T-cell (primary cell): Measurements from ENCODE around the gene RBBP6. TPM values are rescaled to one million over a fixed set of nuclear protein-coding genes. Genes with fewer than 3 reads are reported as not detected.
"Not testable (repeated sequence)": the region's sequence is repeated elsewhere in the genome, so short reads cannot be mapped to it uniquely, and the experiment has no call there.

ENCODE experiments used
- ATAC-seq, 4 experiments: fragments of 200-7000 bp in 3 of 4; fragments of 150-1000 bp in 1 of 4; cut with Tn5 transposase; replicated peaks in 1 of 4; 1 replicate in 3 of 4; 2 replicates in 1 of 4; pipeline ENCODE4 v1.10.0; 2021; ENCODE audit warnings: moderate library complexity in 3 of 4, mild to moderate bottlenecking in 2 of 4, moderate number of reproducible peaks in 1 of 4
- CTCF ChIA-PET, 2 donors: fragments of 300-600 bp; sonication (Branson Sonifier 250); formaldehyde crosslinking; loops; one replicate each; lab custom pipeline; 2022; ENCODE audit warnings: antibody characterized with exemption in 2 of 2; lab: Charles Lee
- POLR2A ChIA-PET, 2 donors: fragments of 300-600 bp; sonication (Branson Sonifier 250); formaldehyde crosslinking; loops; one replicate each; lab custom pipeline; 2022; ENCODE audit warnings: antibody characterized with exemption in 2 of 2; lab: Charles Lee
- DNase-seq, 35 experiments: peaks; one replicate each; pipeline versions ENCODE4 v3.0.0 to v3.0.0-alpha.2; 2013 to 2023
- H3K27ac ChIP-seq: one replicate; pipeline ENCODE4 v1.5.1; 2013; ENCODE audit warnings: low read length
- H3K27me3 ChIP-seq, 2 experiments: replicated peaks in 1 of 2; 1 replicate in 1 of 2; 2 replicates in 1 of 2; pipeline versions ENCODE4 v1.6.1 to v1.7.0; 2013; ENCODE audit warnings: low read length in 1 of 2, mixed read lengths in 1 of 2; ENCODE audit not compliant: control insufficient read depth in 2 of 2, insufficient read depth in 2 of 2; ENCODE audit errors: extremely low read depth in 1 of 2
- H3K36me3 ChIP-seq, 2 donors: 1 replicate in 1 of 2; 2 replicates in 1 of 2; pipeline versions ENCODE4 v1.6.1 to v1.7.0; 2013; ENCODE audit warnings: low read length in 1 of 2; ENCODE audit not compliant: control insufficient read depth in 2 of 2, insufficient read depth in 1 of 2; ENCODE audit errors: extremely low read depth in 1 of 2
- H3K4me1 ChIP-seq, 2 experiments: 1 replicate in 1 of 2; 2 replicates in 1 of 2; pipeline versions ENCODE4 v1.6.1 to v1.7.0; 2013; ENCODE audit warnings: low read length in 2 of 2, mixed read lengths in 1 of 2; ENCODE audit not compliant: insufficient read depth in 2 of 2, control insufficient read depth in 1 of 2; ENCODE audit errors: extremely low read depth in 1 of 2
- H3K4me3 ChIP-seq, 2 donors: 1 replicate in 1 of 2; 2 replicates in 1 of 2; pipeline versions ENCODE4 v1.5.1 to v1.7.0; 2013; ENCODE audit warnings: mild to moderate bottlenecking in 2 of 2, low read length in 1 of 2, moderate library complexity in 1 of 2; ENCODE audit not compliant: control insufficient read depth in 1 of 2; ENCODE audit errors: extremely low read depth in 1 of 2
- H3K9me3 ChIP-seq: 2 replicates; pipeline ENCODE4 v1.7.0; 2013
- H3K27ac Mint-ChIP-seq, 2 donors: one replicate each; pipeline ENCODE4 v1.8.0; 2020 to 2021; ENCODE audit warnings: mild to moderate bottlenecking in 2 of 2, mixed read lengths in 2 of 2
- H3K27me3 Mint-ChIP-seq, 2 donors: one replicate each; pipeline ENCODE4 v1.8.0; 2021 to 2022; ENCODE audit warnings: mixed read lengths in 2 of 2
- H3K36me3 Mint-ChIP-seq: one replicate; pipeline ENCODE4 v1.8.0; 2021; ENCODE audit warnings: mixed read lengths
- H3K4me1 Mint-ChIP-seq, 3 donors: one replicate each; pipeline ENCODE4 v1.8.0; 2020 to 2022; ENCODE audit warnings: mixed read lengths in 3 of 3, mild to moderate bottlenecking in 1 of 3
- H3K4me3 Mint-ChIP-seq, 3 donors: one replicate each; pipeline ENCODE4 v1.8.0; 2020 to 2022; ENCODE audit warnings: mild to moderate bottlenecking in 3 of 3, mixed read lengths in 3 of 3, moderate library complexity in 3 of 3
- H3K9me3 Mint-ChIP-seq, 3 donors: one replicate each; pipeline ENCODE4 v1.8.0; 2020 to 2022; ENCODE audit warnings: mixed read lengths in 3 of 3
- WGBS: methylation state at CpG from one replicate; pipeline ENCODE4 v1.1.5; 2013; ENCODE audit warnings: missing lambda C conversion rate; ENCODE audit not compliant: insufficient coverage; 5-methylcytosine and 5-hydroxymethylcytosine counted together
- total RNA-seq, 35 experiments: library from RNA in 6 of 35; stranded (reverse) in 6 of 35; fragments of 120-200 nt in 1 of 35; gene quantifications; one replicate each; pipeline versions ENCODE4 v1.2.1 to v1.2.4 and lab custom pipeline; 2013 to 2026

The RBBP6 gene
- total RNA-seq, 5 donors from 2014 or later (not counting 1 experiment from before 2014, with no cell fraction given), result 80.5 to 130 (median 91.9) TPM

DNA sequence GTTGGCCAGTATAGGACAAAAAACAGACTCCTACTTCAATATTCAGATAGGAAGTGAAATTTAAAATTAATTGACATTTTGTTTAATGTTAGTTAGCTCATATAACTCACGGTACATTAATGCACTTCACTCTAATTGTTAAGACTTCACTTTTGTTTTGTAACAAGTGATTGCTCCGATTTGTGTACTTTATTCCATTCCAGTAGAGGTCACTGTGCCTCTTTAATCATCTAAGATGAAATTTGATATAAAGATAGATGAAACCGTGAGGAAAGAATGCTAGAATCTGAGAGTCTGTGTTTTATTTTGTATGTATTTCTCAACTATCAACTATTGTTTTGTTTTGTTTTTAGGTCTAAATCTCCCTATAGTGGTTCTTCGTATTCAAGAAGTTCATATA is 29.0 kb downstream of the RBBP6 start:
- no peak overlapping the region for H3K27ac ChIP-seq
- no peaks in the 10 kb centered on the region for H3K27me3 ChIP-seq
- peaks cover 7 to 79% of the 10 kb centered on the region in 2 donors for H3K36me3 ChIP-seq
- no peaks in the 10 kb centered on the region for H3K4me1 ChIP-seq
- peaks cover 3% of the 10 kb centered on the region for H3K9me3 ChIP-seq
- H3K4me1 Mint-ChIP-seq, result peaks cover 0 to 8% (median 2%) of the 10 kb centered on the region in 3 donors
- no peak overlapping the region for H3K4me3 ChIP-seq
- 100% methylated on average over 1 of the region's 4 CpGs for WGBS
- no peak for ATAC-seq
- ChIA-PET POLR2A (no interaction called here), CTCF (no interaction called here)
- H3K4me3 Mint-ChIP-seq, result no peak overlapping the region
- peaks cover 28 to 40% (median 28%) of the 10 kb centered on the region in 3 donors for H3K9me3 Mint-ChIP-seq
- peaks cover 79% of the 10 kb centered on the region for H3K36me3 Mint-ChIP-seq
- H3K27me3 Mint-ChIP-seq, result no peaks in the 10 kb centered on the region
- H3K27ac Mint-ChIP-seq, result no peak overlapping the region
- no peak for DNase-seq

DNA sequence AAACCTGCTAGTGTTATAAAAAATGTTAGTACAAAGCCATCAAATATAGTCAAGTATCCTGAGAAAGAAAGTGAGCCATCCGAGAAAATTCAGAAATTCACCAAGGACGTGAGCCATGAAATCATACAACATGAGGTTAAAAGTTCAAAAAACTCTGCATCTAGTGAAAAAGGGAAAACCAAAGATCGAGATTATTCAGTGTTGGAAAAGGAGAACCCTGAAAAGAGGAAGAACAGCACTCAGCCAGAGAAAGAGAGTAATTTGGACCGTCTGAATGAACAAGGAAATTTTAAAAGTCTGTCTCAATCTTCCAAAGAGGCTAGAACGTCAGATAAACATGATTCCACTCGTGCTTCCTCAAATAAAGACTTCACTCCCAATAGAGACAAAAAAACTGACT is 31.7 kb downstream of the RBBP6 start:
- POLR2A ChIA-PET, result interaction anchor here in 1 of 2 donors (0.6 kb wide), 1 partner anchor 28 kb away, joined by 4 read pairs; no protein-coding TSS in a partner anchor
- CTCF ChIA-PET, result interaction anchor here in 1 of 2 donors (0.9 kb wide), 1 partner anchor 10 kb away, joined by 3 read pairs; no protein-coding TSS in a partner anchor
- peaks cover 28 to 40% (median 28%) of the 10 kb centered on the region in 3 donors for H3K9me3 Mint-ChIP-seq

GRCh38 chr16:24572069-24572468 is 32.7 kb downstream of the RBBP6 start:
- DNase-seq (no peak), ATAC-seq (no peak)
- peaks cover 28 to 40% (median 28%) of the 10 kb centered on the region in 3 donors for H3K9me3 Mint-ChIP-seq
- Histone ChIP-seq H3K4me1 (no peaks in the 10 kb centered on the region), H3K4me3 (no peak overlapping the region), H3K27ac (no peak overlapping the region), H3K9me3 (peaks cover 3% of the 10 kb centered on the region), H3K36me3 (peaks cover 0 to 42% of the 10 kb centered on the region in 2 donors), H3K27me3 (no peaks in the 10 kb centered on the region)
- no peak overlapping the region for H3K4me3 Mint-ChIP-seq
- H3K27ac Mint-ChIP-seq, result no peak overlapping the region
- H3K36me3 Mint-ChIP-seq, result peaks cover 53% of the 10 kb centered on the region
- H3K4me1 Mint-ChIP-seq, result peaks cover 0 to 8% (median 0%) of the 10 kb centered on the region in 3 donors
- ChIA-PET POLR2A (no interaction called here), CTCF (interaction anchor here in 1 of 2 donors (0.5 kb wide), 1 partner anchor 9 kb away, joined by 5 read pairs; no protein-coding TSS in a partner anchor)
- WGBS, result no CpG with 5 or more reads among the region's 2 CpGs
- H3K27me3 Mint-ChIP-seq, result no peaks in the 10 kb centered on the region

More for the DNA sequence above, 31.7 kb downstream of the RBBP6 start:
- 100% methylated on average over 1 of the region's 6 CpGs for WGBS
- ATAC-seq, result no peak
- Histone ChIP-seq H3K27me3 (no peaks in the 10 kb centered on the region), H3K36me3 (peaks cover 4 to 52% of the 10 kb centered on the region in 2 donors), H3K4me1 (no peaks in the 10 kb centered on the region), H3K9me3 (peaks cover 3% of the 10 kb centered on the region), H3K27ac (no peak overlapping the region), H3K4me3 (no peak overlapping the region)
- Mint-ChIP-seq H3K27me3 (no peaks in the 10 kb centered on the region), H3K4me1 (peaks cover 0 to 8% (median 0%) of the 10 kb centered on the region in 3 donors), H3K27ac (no peak overlapping the region), H3K4me3 (no peak overlapping the region), H3K36me3 (peaks cover 60% of the 10 kb centered on the region)
- DNase-seq, result no peak

- H3K4me1 Mint-ChIP-seq, result peaks cover 0 to 8% (median 0%) of the 10 kb centered on the region in 3 donors
- WGBS, result 100% methylated on average over 3 of the region's 6 CpGs
- peaks cover 28 to 40% (median 28%) of the 10 kb centered on the region in 3 donors for H3K9me3 Mint-ChIP-seq
- no peaks in the 10 kb centered on the region for H3K4me1 ChIP-seq
- ChIA-PET POLR2A (no interaction called here), CTCF (no interaction called here)
- H3K27me3 ChIP-seq, result no peaks in the 10 kb centered on the region
- no peaks in the 10 kb centered on the region for H3K27me3 Mint-ChIP-seq
- no peak overlapping the region for H3K4me3 ChIP-seq
- peaks cover 42% of the 10 kb centered on the region for H3K36me3 Mint-ChIP-seq
- no peak overlapping the region for H3K27ac Mint-ChIP-seq
- H3K36me3 ChIP-seq, result peaks cover 0 to 31% of the 10 kb centered on the region in 2 donors
- H3K27ac ChIP-seq, result no peak overlapping the region
- DNase-seq (no peak), ATAC-seq (no peak)
- H3K4me3 Mint-ChIP-seq, result no peak overlapping the region
- peaks cover 3% of the 10 kb centered on the region for H3K9me3 ChIP-seq
Observed at GRCh38 chr16:24573141-24573540, 33.8 kb downstream of the RBBP6 start.

GRCh38 chr16:24574515-24575485 is 35.4 kb downstream of the RBBP6 start:
- H3K27me3 Mint-ChIP-seq, H3K27ac Mint-ChIP-seq, CTCF ChIA-PET, H3K27me3 ChIP-seq, H3K4me3 ChIP-seq, H3K27ac ChIP-seq, POLR2A ChIA-PET, ATAC-seq, DNase-seq, H3K4me1 Mint-ChIP-seq, H3K9me3 ChIP-seq, H3K4me1 ChIP-seq, H3K4me3 Mint-ChIP-seq: not testable (repeated sequence)
- 94% methylated on average over 19 of the region's 66 CpGs for WGBS
- H3K9me3 Mint-ChIP-seq, result peaks cover 15 to 28% (median 25%) of the 10 kb centered on the region in 3 donors
- peaks cover 25% of the 10 kb centered on the region for H3K36me3 Mint-ChIP-seq
- H3K36me3 ChIP-seq, result peaks cover 0 to 14% of the 10 kb centered on the region in 2 donors

- peaks cover 9 to 21% (median 18%) of the 10 kb centered on the region in 3 donors for H3K9me3 Mint-ChIP-seq
- H3K9me3 ChIP-seq, ATAC-seq, H3K4me1 ChIP-seq, H3K4me3 Mint-ChIP-seq, H3K36me3 ChIP-seq, H3K4me3 ChIP-seq, POLR2A ChIA-PET, CTCF ChIA-PET, H3K4me1 Mint-ChIP-seq, H3K27me3 ChIP-seq, DNase-seq, H3K27ac ChIP-seq, H3K27me3 Mint-ChIP-seq, H3K27ac Mint-ChIP-seq: not testable (repeated sequence)
- WGBS, result 92% methylated on average over 2 of the region's 4 CpGs
- H3K36me3 Mint-ChIP-seq, result peaks cover 15% of the 10 kb centered on the region
Observed at GRCh38 chr16:24575791-24576190, 36.4 kb downstream of the RBBP6 start.
